HepG2 (cell line): ENCODE measurements around the gene SCRT2. TPM values are rescaled to one million over a fixed set of nuclear protein-coding genes. Genes with fewer than 3 reads are reported as not detected.

Source experiments
- ATAD3A ChIP-seq: sonication (generic); formaldehyde crosslinking; IDR thresholded peaks from 2 replicates; pipeline ENCODE4 v1.4.0; 2020; ENCODE audit warnings: missing genetic modification reagents
- FOXA1 ChIP-seq, 2 experiments: fragments of 450-650 bp in 1 of 2; sonication (generic) in 1 of 2; formaldehyde crosslinking in 1 of 2; IDR thresholded peaks; 2 replicates each; pipeline versions ENCODE4 v1.4.0 to v1.6.1; 2016 to 2020; ENCODE audit warnings: missing genetic modification reagents in 1 of 2
- KMT2B ChIP-seq: IDR thresholded peaks from 2 replicates; pipeline ENCODE4 v1.6.1; 2016; ENCODE audit warnings: missing genetic modification reagents, missing compliant biosample characterization
- SMC3 ChIP-seq: IDR thresholded peaks from 2 replicates; pipeline ENCODE4 v1.6.1; 2011; ENCODE audit warnings: low read length, improper control_type of control experiment
- SP140L ChIP-seq: sonication (generic); formaldehyde crosslinking; IDR thresholded peaks from 2 replicates; pipeline ENCODE4 v1.4.0; 2020; ENCODE audit warnings: missing genetic modification reagents, borderline replicate concordance
- TFDP1 ChIP-seq: IDR thresholded peaks from 2 replicates; pipeline ENCODE4 v1.6.1; 2016; ENCODE audit warnings: missing compliant biosample characterization, missing genetic modification reagents, borderline replicate concordance
- ZNF326 ChIP-seq: sonication (generic); formaldehyde crosslinking; IDR thresholded peaks from 2 replicates; pipeline ENCODE4 v1.4.0; 2020; ENCODE audit warnings: missing genetic modification reagents, borderline replicate concordance
- ZNF331 ChIP-seq: sonication (generic); formaldehyde crosslinking; IDR thresholded peaks from 2 replicates; pipeline ENCODE4 v1.4.0; 2020; ENCODE audit warnings: missing genetic modification reagents
- ZNF335 ChIP-seq: sonication (generic); formaldehyde crosslinking; IDR thresholded peaks from 2 replicates; pipeline ENCODE4 v1.4.0; 2020; ENCODE audit warnings: missing genetic modification reagents
- ZNF367 ChIP-seq: sonication (generic); formaldehyde crosslinking; IDR thresholded peaks from 2 replicates; pipeline ENCODE4 v1.4.0; 2020; ENCODE audit warnings: missing genetic modification reagents, borderline replicate concordance
- ZNF501 ChIP-seq: sonication (generic); formaldehyde crosslinking; IDR thresholded peaks from 2 replicates; pipeline ENCODE4 v1.5.1; 2020; ENCODE audit warnings: mild to moderate bottlenecking, moderate library complexity, missing genetic modification reagents
- ZNF574 ChIP-seq: sonication (generic); formaldehyde crosslinking; IDR thresholded peaks from 2 replicates; pipeline ENCODE4 v1.4.0; 2020; ENCODE audit warnings: missing genetic modification reagents
- ZNF674 ChIP-seq: sonication (generic); formaldehyde crosslinking; IDR thresholded peaks from 2 replicates; pipeline ENCODE4 v1.5.0; 2020; ENCODE audit warnings: low read depth, mild to moderate bottlenecking, missing genetic modification reagents
- ZNF768 ChIP-seq: sonication (generic); formaldehyde crosslinking; IDR thresholded peaks from 2 replicates; pipeline ENCODE4 v1.4.0; 2020; ENCODE audit warnings: missing genetic modification reagents
- ZNF776 ChIP-seq: sonication (generic); formaldehyde crosslinking; IDR thresholded peaks from 2 replicates; pipeline ENCODE4 v1.4.0; 2020; ENCODE audit warnings: mild to moderate bottlenecking, missing genetic modification reagents
- ZNF83 ChIP-seq: sonication (generic); formaldehyde crosslinking; IDR thresholded peaks from 2 replicates; pipeline ENCODE4 v1.4.0; 2020; ENCODE audit warnings: missing genetic modification reagents, mild to moderate bottlenecking, borderline replicate concordance
- polyA plus RNA-seq, 8 experiments: library from polyadenylated mRNA; depleted of rRNA in 3 of 8; stranded (reverse) in 7 of 8; unstranded in 1 of 8; fragments of >200 nt; fragmentation: Illumina TruSeq in 4 of 8; extraction: Trizol in 4 of 8; gene quantifications; 2 replicates each; pipeline versions ENCODE4 v1.2.1 to v1.2.3, GENCODE V29; 2011 to 2016; ENCODE audit warnings: low read depth in 4 of 8, missing spikeins in 1 of 8, mixed read lengths in 1 of 8; ENCODE audit not compliant: insufficient read depth in 1 of 8
- total RNA-seq, 5 experiments: library from RNA; depleted of rRNA; stranded (reverse); fragments of >200 nt; fragmentation: Illumina TruSeq; extraction: Trizol; gene quantifications; 2 replicates each; pipeline ENCODE4 v1.2.3, GENCODE V29; 2016; ENCODE audit warnings: low read depth in 1 of 5
- TF ChIP-seq, protein P1 (sequence below): sonication (generic); formaldehyde crosslinking; IDR thresholded peaks from 2 replicates; pipeline ENCODE4 v1.9.0; 2022; ENCODE audit warnings: low read depth, missing genetic modification reagents
- TF ChIP-seq, protein P2 (sequence below), 2 experiments: IDR thresholded peaks; 2 replicates each; pipeline ENCODE4 v1.6.1; 2011 to 2012; ENCODE audit warnings: low read length in 2 of 2, borderline replicate concordance in 1 of 2, low read depth in 1 of 2, mild to moderate bottlenecking in 1 of 2, moderate library complexity in 1 of 2
- TF ChIP-seq, protein P3 (sequence below): fragments of 450-650 bp; IDR thresholded peaks from 2 replicates; pipeline ENCODE4 v1.6.1; 2017

The SCRT2 gene
- total and polyA plus RNA-seq, 2 of the 13 experiments (the other 11 are each of a cell fraction or from before 2014, with no cell fraction given), result not detected

- TF ChIP-seq SP140L (CRISPR knock-in tag) (peak; percentile 64; the same call in 1 of the 2 replicates), ZNF674 (CRISPR knock-in tag) (no peak), ZNF83 (CRISPR knock-in tag) (no peak), ZNF331 (CRISPR knock-in tag) (no peak), ZNF367 (CRISPR knock-in tag) (no peak), ZNF501 (peak; percentile 29; the same call in 1 of the 2 replicates), ZNF326 (no peak), SMC3 (peak; percentile 92), ZNF768 (CRISPR knock-in tag) (peak; percentile 74), ZNF776 (CRISPR knock-in tag) (no peak), ZNF574 (CRISPR knock-in tag) (no peak), FOXA1 (IDR thresholded peaks at IDR 0.05) (no peak), FOXA1 (CRISPR knock-in tag; IDR thresholded peaks at IDR 0.05) (peak; percentile 81), TFDP1 (no peak), ATAD3A (CRISPR knock-in tag) (no peak), KMT2B (CRISPR knock-in tag) (no peak), ZNF335 (peak; percentile 46; the same call in 1 of the 2 replicates)
- TF ChIP-seq, protein P1, sequence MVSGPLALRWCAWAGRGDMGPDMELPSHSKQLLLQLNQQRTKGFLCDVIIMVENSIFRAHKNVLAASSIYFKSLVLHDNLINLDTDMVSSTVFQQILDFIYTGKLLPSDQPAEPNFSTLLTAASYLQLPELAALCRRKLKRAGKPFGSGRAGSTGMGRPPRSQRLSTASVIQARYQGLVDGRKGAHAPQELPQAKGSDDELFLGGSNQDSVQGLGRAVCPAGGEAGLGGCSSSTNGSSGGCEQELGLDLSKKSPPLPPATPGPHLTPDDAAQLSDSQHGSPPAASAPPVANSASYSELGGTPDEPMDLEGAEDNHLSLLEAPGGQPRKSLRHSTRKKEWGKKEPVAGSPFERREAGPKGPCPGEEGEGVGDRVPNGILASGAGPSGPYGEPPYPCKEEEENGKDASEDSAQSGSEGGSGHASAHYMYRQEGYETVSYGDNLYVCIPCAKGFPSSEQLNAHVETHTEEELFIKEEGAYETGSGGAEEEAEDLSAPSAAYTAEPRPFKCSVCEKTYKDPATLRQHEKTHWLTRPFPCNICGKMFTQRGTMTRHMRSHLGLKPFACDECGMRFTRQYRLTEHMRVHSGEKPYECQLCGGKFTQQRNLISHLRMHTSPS (CRISPR knock-in tag), result no peak
- TF ChIP-seq, protein P2, sequence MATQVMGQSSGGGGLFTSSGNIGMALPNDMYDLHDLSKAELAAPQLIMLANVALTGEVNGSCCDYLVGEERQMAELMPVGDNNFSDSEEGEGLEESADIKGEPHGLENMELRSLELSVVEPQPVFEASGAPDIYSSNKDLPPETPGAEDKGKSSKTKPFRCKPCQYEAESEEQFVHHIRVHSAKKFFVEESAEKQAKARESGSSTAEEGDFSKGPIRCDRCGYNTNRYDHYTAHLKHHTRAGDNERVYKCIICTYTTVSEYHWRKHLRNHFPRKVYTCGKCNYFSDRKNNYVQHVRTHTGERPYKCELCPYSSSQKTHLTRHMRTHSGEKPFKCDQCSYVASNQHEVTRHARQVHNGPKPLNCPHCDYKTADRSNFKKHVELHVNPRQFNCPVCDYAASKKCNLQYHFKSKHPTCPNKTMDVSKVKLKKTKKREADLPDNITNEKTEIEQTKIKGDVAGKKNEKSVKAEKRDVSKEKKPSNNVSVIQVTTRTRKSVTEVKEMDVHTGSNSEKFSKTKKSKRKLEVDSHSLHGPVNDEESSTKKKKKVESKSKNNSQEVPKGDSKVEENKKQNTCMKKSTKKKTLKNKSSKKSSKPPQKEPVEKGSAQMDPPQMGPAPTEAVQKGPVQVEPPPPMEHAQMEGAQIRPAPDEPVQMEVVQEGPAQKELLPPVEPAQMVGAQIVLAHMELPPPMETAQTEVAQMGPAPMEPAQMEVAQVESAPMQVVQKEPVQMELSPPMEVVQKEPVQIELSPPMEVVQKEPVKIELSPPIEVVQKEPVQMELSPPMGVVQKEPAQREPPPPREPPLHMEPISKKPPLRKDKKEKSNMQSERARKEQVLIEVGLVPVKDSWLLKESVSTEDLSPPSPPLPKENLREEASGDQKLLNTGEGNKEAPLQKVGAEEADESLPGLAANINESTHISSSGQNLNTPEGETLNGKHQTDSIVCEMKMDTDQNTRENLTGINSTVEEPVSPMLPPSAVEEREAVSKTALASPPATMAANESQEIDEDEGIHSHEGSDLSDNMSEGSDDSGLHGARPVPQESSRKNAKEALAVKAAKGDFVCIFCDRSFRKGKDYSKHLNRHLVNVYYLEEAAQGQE (IDR thresholded peaks at IDR 0.05; ENCODE audit: borderline replicate concordance in 1 of 2, low read depth in 1 of 2, low read length in 2 of 2), result no peak
- TF ChIP-seq, protein P3, sequence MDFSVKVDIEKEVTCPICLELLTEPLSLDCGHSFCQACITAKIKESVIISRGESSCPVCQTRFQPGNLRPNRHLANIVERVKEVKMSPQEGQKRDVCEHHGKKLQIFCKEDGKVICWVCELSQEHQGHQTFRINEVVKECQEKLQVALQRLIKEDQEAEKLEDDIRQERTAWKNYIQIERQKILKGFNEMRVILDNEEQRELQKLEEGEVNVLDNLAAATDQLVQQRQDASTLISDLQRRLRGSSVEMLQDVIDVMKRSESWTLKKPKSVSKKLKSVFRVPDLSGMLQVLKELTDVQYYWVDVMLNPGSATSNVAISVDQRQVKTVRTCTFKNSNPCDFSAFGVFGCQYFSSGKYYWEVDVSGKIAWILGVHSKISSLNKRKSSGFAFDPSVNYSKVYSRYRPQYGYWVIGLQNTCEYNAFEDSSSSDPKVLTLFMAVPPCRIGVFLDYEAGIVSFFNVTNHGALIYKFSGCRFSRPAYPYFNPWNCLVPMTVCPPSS, result no peak
Observed at GRCh38 chr20:667351-668034, 8.1 kb downstream of the SCRT2 start (continued).
